Fibroblast of villous mesenchyme (primary cell): ENCODE data around the gene PRR20B. TPM values are rescaled to one million over a fixed set of nuclear protein-coding genes. Genes with fewer than 3 reads are reported as not detected.
"Not testable (repeated sequence)": the region's sequence is repeated elsewhere in the genome, so short reads cannot be mapped to it uniquely, and the experiment has no call there.

Experiments used
- DNase-seq: peaks from one replicate; pipeline ENCODE4 v3.0.0-alpha.2; 2010; ENCODE audit warnings: low read depth
- H3K4me3 ChIP-seq: 2 replicates; pipeline ENCODE4 v1.5.1; 2011; ENCODE audit warnings: low read depth, mild to moderate bottlenecking, low read length
- CTCF ChIP-seq: IDR thresholded peaks from 2 replicates; pipeline ENCODE4 v1.5.1; 2012; ENCODE audit warnings: low read depth, mild to moderate bottlenecking, low read length; ENCODE audit not compliant: insufficient read depth
- total RNA-seq: library from RNA; depleted of rRNA; stranded (reverse); fragments of >200 nt; gene quantifications from 2 replicates; pipeline ENCODE4 v1.2.3, GENCODE V29; 2012

PRR20B gene
- total RNA-seq: not detected in 2 replicates

GRCh38 chr13:57147188-57147587 is at the start of gene PRR20B:
PRR20B (plus strand) TSS chr13:57147488; CDS start chr13:57147875, 387 bp downstream.
- not testable (repeated sequence) for H3K4me3 ChIP-seq, DNase-seq

GRCh38 chr13:57114945-57115344 is 32.3 kb upstream of the PRR20B start:
- TF ChIP-seq CTCF: no peak

GRCh38 chr13:57123681-57124080 is 23.6 kb upstream of the PRR20B start:
- no peak for DNase-seq
- TF ChIP-seq CTCF: no peak
- H3K4me3 ChIP-seq: no peak overlapping the region

More at GRCh38 chr13:57114945-57115344, 32.3 kb upstream of the PRR20B start:
- no peak overlapping the region for H3K4me3 ChIP-seq
- no peak for DNase-seq

GRCh38 chr13:57128909-57129308 is 18.4 kb upstream of the PRR20B start:
- no peak for TF ChIP-seq CTCF
- no peak overlapping the region for H3K4me3 ChIP-seq
- no peak for DNase-seq

GRCh38 chr13:57136093-57136492 is 11.2 kb upstream of the PRR20B start:
- no peak for TF ChIP-seq CTCF
- no peak for DNase-seq
- no peak overlapping the region for H3K4me3 ChIP-seq

GRCh38 chr13:57137585-57137984 is 9.7 kb upstream of the PRR20B start:
- TF ChIP-seq CTCF: no peak
- no peak for DNase-seq
- H3K4me3 ChIP-seq: no peak overlapping the region

- no peak for DNase-seq
- TF ChIP-seq CTCF: no peak
- H3K4me3 ChIP-seq: no peak overlapping the region
Observed at GRCh38 chr13:57138988-57139387, 8.3 kb upstream of the PRR20B start.

- H3K4me3 ChIP-seq, DNase-seq: not testable (repeated sequence)
Observed at GRCh38 chr13:57139781-57140180, 7.5 kb upstream of the PRR20B start.

- DNase-seq, H3K4me3 ChIP-seq: not testable (repeated sequence)
Observed at GRCh38 chr13:57140235-57140968, 6.9 kb upstream of the PRR20B start, which contains the start of gene PRR20A. PRR20A (plus strand) TSS chr13:57140918; CDS start chr13:57141305, 387 bp downstream.

GRCh38 chr13:57148106-57148505 is 818 bp downstream of the PRR20B start:
- not testable (repeated sequence) for H3K4me3 ChIP-seq, DNase-seq

- H3K4me3 ChIP-seq: not testable (repeated sequence)
Observed at GRCh38 chr13:57153761-57154160, 6.5 kb downstream of the PRR20B start, which contains the start of gene PRR20C. PRR20C (plus strand) TSS chr13:57154061; CDS start chr13:57154448, 387 bp downstream.

GRCh38 chr13:57160332-57160731 is 13.0 kb downstream of the PRR20B start, which contains the start of gene PRR20D:
PRR20D (plus strand) TSS chr13:57160632; CDS start chr13:57161019, 387 bp downstream.
- DNase-seq, H3K4me3 ChIP-seq: not testable (repeated sequence)

More at GRCh38 chr13:57153761-57154160, 6.5 kb downstream of the PRR20B start, which contains the start of gene PRR20C:
- not testable (repeated sequence) for DNase-seq
